K562 (cell line): Measurements from ENCODE around the gene PELI2. TPM values are rescaled to one million over a fixed set of nuclear protein-coding genes. Genes with fewer than 3 reads are reported as not detected.

Source experiments
- ATAC-seq: fragments of 200-7000 bp; cut with Tn5 transposase; 3 replicates; pipeline ENCODE4 v1.9.1; 2020; ENCODE audit warnings: moderate library complexity
- BruUV-seq: library from RNA; stranded (reverse); fragments of 400-500 nt; replicated peaks from 2 replicates; lab custom pipeline; 2021; lab: Mats Ljungman, UMichigan
- CTCF ChIA-PET: fragments of 300-600 bp; formaldehyde crosslinking; extraction: SDS; loops from one replicate; lab custom pipeline; 2021; ENCODE audit warnings: low intra/inter-chr PET ratio; lab: Yijun Ruan, JAX
- POLR2A ChIA-PET: fragments of 300-600, 350-650 bp; sonication (Branson Sonifier 250); formaldehyde crosslinking; extraction: SDS; loops from one replicate; lab custom pipeline; 2021; ENCODE audit warnings: antibody characterized with exemption, inconsistent platforms; lab: Yijun Ruan, JAX
- DNase-seq, 4 experiments: peaks; one replicate each; pipeline versions ENCODE4 v3.0.0 to v3.0.0-alpha.2; 2011 to 2018; ENCODE audit warnings: low spot score in 3 of 4, mixed read lengths in 3 of 4; ENCODE audit errors: extremely low read depth in 1 of 4
- FAIRE-seq: peaks from 2 replicates; lab custom pipeline; 2011; peaks lifted over from hg19 to GRCh38; lab: Jason Lieb, UNC
- H2AFZ ChIP-seq: 2 replicates; pipeline ENCODE4 v1.6.0; 2011; ENCODE audit warnings: low read depth, low read length, control low read depth, inconsistent platforms
- H3K27ac ChIP-seq: fragments of 200-600 bp; 3 replicates; pipeline ENCODE4 v1.8.0; 2011; ENCODE audit warnings: low read depth, mild to moderate bottlenecking, control low read depth, inconsistent platforms, low read length, moderate library complexity, mixed read lengths; ENCODE audit errors: extremely low read depth
- H3K27me3 ChIP-seq, 2 experiments: fragments of 300-600 bp in 1 of 2; 2 replicates in 1 of 2; 3 replicates in 1 of 2; pipeline versions ENCODE4 v1.6.0 to v1.8.0; 2011; ENCODE audit warnings: inconsistent platforms in 2 of 2, low read length in 2 of 2, mild to moderate bottlenecking in 1 of 2, mixed read lengths in 1 of 2, moderate library complexity in 1 of 2; ENCODE audit not compliant: control insufficient read depth in 2 of 2, insufficient read depth in 2 of 2
- H3K36me3 ChIP-seq: fragments of 300-600 bp; 3 replicates; pipeline ENCODE4 v1.8.0; 2011; ENCODE audit warnings: mild to moderate bottlenecking, low read length, inconsistent platforms; ENCODE audit not compliant: control insufficient read depth, insufficient read depth
- H3K4me1 ChIP-seq, 2 experiments: fragments of 200-600 bp in 1 of 2; replicated peaks in 1 of 2; 2 replicates in 1 of 2; 3 replicates in 1 of 2; pipeline versions ENCODE4 v1.5.1 to v1.8.0; 2011; ENCODE audit warnings: inconsistent platforms in 2 of 2, low read length in 2 of 2, mild to moderate bottlenecking in 1 of 2, mixed read lengths in 1 of 2, moderate library complexity in 1 of 2; ENCODE audit not compliant: control insufficient read depth in 2 of 2, insufficient read depth in 2 of 2
- H3K4me2 ChIP-seq: 2 replicates; pipeline ENCODE4 v1.6.1; 2011; ENCODE audit warnings: low read length, control low read depth, inconsistent platforms, mixed read lengths; ENCODE audit not compliant: insufficient read depth
- H3K4me3 ChIP-seq: fragments of 200-600 bp; sonication (generic), shearing (Covaris generic); 2 replicates; pipeline ENCODE4 v1.5.1; 2016; ENCODE audit warnings: control low read depth, inconsistent platforms
- H3K79me2 ChIP-seq: fragments of 200-600 bp; 3 replicates; pipeline ENCODE4 v1.8.0; 2011; ENCODE audit warnings: low read length, inconsistent platforms; ENCODE audit not compliant: control insufficient read depth, insufficient read depth
- H3K9ac ChIP-seq, 2 experiments: 2 replicates each; pipeline versions ENCODE4 v1.6.0 to v1.6.1; 2011; ENCODE audit warnings: low read depth in 2 of 2, low read length in 2 of 2, control low read depth in 1 of 2, inconsistent platforms in 1 of 2, mild to moderate bottlenecking in 1 of 2, mixed read lengths in 1 of 2; ENCODE audit not compliant: insufficient read depth in 1 of 2
- H3K9me1 ChIP-seq: one replicate; pipeline ENCODE4 v1.6.0; 2011; ENCODE audit warnings: inconsistent platforms, mild to moderate bottlenecking, low read length, moderate library complexity; ENCODE audit not compliant: control insufficient read depth, insufficient read depth
- H3K9me3 ChIP-seq: replicated peaks from 2 replicates; pipeline ENCODE4 v1.5.1; 2011; ENCODE audit warnings: low read depth, low read length, inconsistent platforms; ENCODE audit not compliant: control insufficient read depth, insufficient read depth
- H4K20me1 ChIP-seq: replicated peaks from 2 replicates; pipeline ENCODE4 v1.6.1; 2011; ENCODE audit warnings: low read length, inconsistent platforms, mixed read lengths; ENCODE audit not compliant: control insufficient read depth, insufficient read depth
- AFF4 ChIP-seq: sonication (generic); formaldehyde crosslinking; IDR thresholded peaks from 2 replicates; pipeline ENCODE4 v1.8.0; 2023; ENCODE audit warnings: mild to moderate bottlenecking, missing genetic modification reagents
- CHD4 ChIP-seq: fragments of 200-600 bp; sonication (generic); IDR thresholded peaks from 3 replicates; pipeline ENCODE4 v1.6.1; 2012; ENCODE audit warnings: low read depth, mild to moderate bottlenecking, mixed read lengths, low read length, inconsistent platforms; ENCODE audit not compliant: insufficient read depth, insufficient replicate concordance, poor library complexity, severe bottlenecking
- CREBBP ChIP-seq: IDR thresholded peaks from one replicate; pipeline ENCODE4 v1.6.1; 2012; ENCODE audit warnings: low read depth, mild to moderate bottlenecking, control low read depth, inconsistent platforms, low read length
- CTBP1 ChIP-seq: fragments of 450-650 bp; IDR thresholded peaks from 2 replicates; pipeline ENCODE4 v1.6.1; 2016; ENCODE audit warnings: borderline replicate concordance
- EZH2 ChIP-seq: IDR thresholded peaks from 2 replicates; pipeline ENCODE4 v1.6.1; 2012; ENCODE audit warnings: low read depth, mild to moderate bottlenecking, inconsistent platforms, low read length, borderline replicate concordance
- NRF1 ChIP-seq, 2 experiments: fragments of 450-650 bp; IDR thresholded peaks in 1 of 2; conservative IDR thresholded peaks in 1 of 2; 2 replicates each; pipeline ENCODE4 v1.6.1; 2014; ENCODE audit warnings: mild to moderate bottlenecking in 2 of 2
- PHB ChIP-seq: fragments of 250-450 bp; sonication (Bioruptor Pico); IDR thresholded peaks from 2 replicates; pipeline ENCODE4 v1.5.0; 2021
- RNF2 ChIP-seq: sonication (generic); IDR thresholded peaks from 2 replicates; pipeline ENCODE4 v1.6.1; 2016
- SMAD3 ChIP-seq: fragments of 450-650 bp; formaldehyde crosslinking; conservative IDR thresholded peaks from 2 replicates; pipeline ENCODE4 v1.4.0; 2020; ENCODE audit warnings: mild to moderate bottlenecking
- USF1 ChIP-seq: sonication (generic); formaldehyde crosslinking; IDR thresholded peaks from 2 replicates; pipeline ENCODE4 v1.9.0; 2022; ENCODE audit warnings: mild to moderate bottlenecking, missing genetic modification reagents
- WHSC1 ChIP-seq: IDR thresholded peaks from one replicate; pipeline ENCODE4 v1.6.1; 2012; ENCODE audit warnings: low read length, control low read depth, inconsistent platforms
- ZNF639 ChIP-seq, 2 experiments: fragments of 200-800 bp in 1 of 2; sonication (Bioruptor generic) in 1 of 2; sonication (generic) in 1 of 2; formaldehyde crosslinking in 1 of 2; IDR thresholded peaks in 1 of 2; conservative IDR thresholded peaks in 1 of 2; 2 replicates each; pipeline versions ENCODE4 v1.5.0 to v1.6.1; 2016 to 2020; ENCODE audit warnings: missing compliant biosample characterization in 1 of 2, missing genetic modification characterization in 1 of 2, missing genetic modification reagents in 1 of 2
- WGBS: fragments of 100-300 bp; shearing (Covaris generic); methylation state at CpG from one replicate; pipeline ENCODE4 v1.1.6; 2016; ENCODE audit warnings: low coverage, mixed read lengths; ENCODE audit not compliant: insufficient coverage; ENCODE audit errors: missing lambda C conversion rate; 5-methylcytosine and 5-hydroxymethylcytosine counted together
- in situ Hi-C: fragments of 300-500 bp; cut with MboI; formaldehyde crosslinking; loops from 4 replicates; pipeline ENCODE4 v1.15.0; 2018; ENCODE audit warnings: inconsistent platforms, mixed read lengths
- intact Hi-C: fragments of 100-400 bp; cut with micrococcal nuclease; formaldehyde crosslinking; loops from 2 replicates; pipeline ENCODE4 v1.14.2; 2022
- polyA plus RNA-seq, 8 experiments: library from polyadenylated mRNA; depleted of rRNA in 4 of 8; stranded (reverse) in 5 of 8; unstranded in 3 of 8; fragments of >200 nt; fragmentation: Nextera tagmentation in 2 of 8; fragmentation: Illumina TruSeq in 1 of 8; extraction: Ambion mirVana in 2 of 8; extraction: Trizol in 1 of 8; gene quantifications; 2 replicates each; pipeline versions ENCODE4 v1.2.1 to v1.2.3, GENCODE V29; 2011 to 2014; ENCODE audit warnings: inconsistent platforms in 1 of 8, missing spikeins in 1 of 8
- total RNA-seq, 7 experiments: library from RNA; depleted of rRNA in 6 of 7; stranded (reverse); fragments of >200 nt in 6 of 7; fragmentation: Illumina TruSeq in 2 of 7; extraction: Trizol in 2 of 7; gene quantifications; 2 replicates each; pipeline versions ENCODE4 v1.2.1 to v1.2.3, GENCODE V29; 2011 to 2021; ENCODE audit warnings: low replicate concordance in 1 of 7

The PELI2 gene
- total and polyA plus RNA-seq, 9 of the 15 experiments (the other 6 are each of a cell fraction or from before 2014, with no cell fraction given): 0.20 to 1.5 (median 0.44) TPM

- Histone ChIP-seq H3K27ac (no peak overlapping the region), H2AFZ (no peak overlapping the region), H3K9ac (no peak overlapping the region), H3K4me3 (no peak overlapping the region), H3K79me2 (no peaks in the 10 kb centered on the region), H3K4me2 (no peak overlapping the region), H3K9me3 (no peaks in the 10 kb centered on the region), H3K4me1 (no peaks in the 10 kb centered on the region; a peak in 1 of 5 replicates), H4K20me1 (no peaks in the 10 kb centered on the region), H3K27me3 (0 out of 5 replicates have a peak, but pooled peaks cover 0 to 2% of the 10 kb centered on the region in 2 experiments), H3K9me1 (no peaks in the 10 kb centered on the region), H3K36me3 (no peaks in the 10 kb centered on the region)
- no peak for ATAC-seq
- TF ChIP-seq AFF4 (CRISPR knock-in tag): no peak
- TF ChIP-seq ZNF639 (CRISPR knock-in tag; conservative IDR thresholded peaks at IDR 0.05 in 1 of 2, IDR thresholded peaks at IDR 0.05 in 1 of 2): no peak
- TF ChIP-seq SMAD3 (CRISPR knock-in tag): no peak
- TF ChIP-seq CREBBP: no peak
- no peak for TF ChIP-seq CTBP1
- TF ChIP-seq WHSC1: no peak
- TF ChIP-seq CHD4: no peak
- TF ChIP-seq NRF1 (conservative IDR thresholded peaks at IDR 0.05 in 1 of 2, IDR thresholded peaks at IDR 0.05 in 1 of 2): no peak
- no peak for TF ChIP-seq RNF2
- TF ChIP-seq USF1 (CRISPR knock-in tag): no peak
- TF ChIP-seq PHB (CRISPR knock-in tag): no peak
- TF ChIP-seq EZH2: no peak
- no peak for FAIRE-seq
- BruUV-seq: no TSS peak
- POLR2A ChIA-PET: interaction anchor here (0.7 kb wide), 1 partner anchor 203 kb away, joined by 4 read pairs; no protein-coding TSS in a partner anchor
- intact Hi-C loops: no loop called here
- 0% methylated on average over 2 of the region's 2 CpGs for WGBS
- no peak for DNase-seq
- in situ Hi-C loops: no loop called here
- CTCF ChIA-PET: no interaction called here
Measured at GRCh38 chr14:56324454-56324853, 206.2 kb downstream of the PELI2 start.
